Sigmoid colon (tissue), 7 donors: ENCODE data around the gene OR6K2. TPM values are rescaled to one million over a fixed set of nuclear protein-coding genes. Genes with fewer than 3 reads are reported as not detected.

Experiments
- DNase-seq: peaks from one replicate; pipeline ENCODE4 v3.0.0-alpha.2; 2019
- H3K27ac ChIP-seq, 4 donors: fragments of 200-600 bp; sonication (generic); one replicate each; pipeline ENCODE4 v1.5.1; 2016 to 2019; ENCODE audit warnings: mild to moderate bottlenecking in 1 of 4
- H3K27me3 ChIP-seq, 3 donors: fragments of 200-600 bp; sonication (generic); one replicate each; pipeline ENCODE4 v1.5.1; 2019; ENCODE audit warnings: mild to moderate bottlenecking in 1 of 3
- H3K36me3 ChIP-seq, 4 donors: fragments of 200-600 bp; sonication (generic); one replicate each; pipeline ENCODE4 v1.5.1; 2016 to 2019
- H3K4me1 ChIP-seq, 4 donors: fragments of 200-600 bp; sonication (generic); one replicate each; pipeline ENCODE4 v1.5.1; 2017 to 2019
- H3K4me3 ChIP-seq, 4 donors: fragments of 200-600 bp; sonication (generic); one replicate each; pipeline ENCODE4 v1.5.1; 2017 to 2019; ENCODE audit warnings: mild to moderate bottlenecking in 2 of 4, moderate library complexity in 1 of 4
- H3K9me3 ChIP-seq, 4 donors: fragments of 200-600 bp in 3 of 4; sonication (generic) in 3 of 4; one replicate each; pipeline versions ENCODE4 v1.5.1 to v1.6.1; 2013 to 2019
- CTCF ChIP-seq, 4 experiments: fragments of 450-650 bp in 3 of 4; fragments of 200-600 bp in 1 of 4; IDR thresholded peaks; one replicate each; pipeline ENCODE4 v1.5.1; 2016 to 2019; ENCODE audit warnings: antibody characterized with exemption in 4 of 4, mild to moderate bottlenecking in 3 of 4, moderate library complexity in 2 of 4
- EP300 ChIP-seq, 4 donors: sonication (generic); formaldehyde crosslinking; IDR thresholded peaks; one replicate each; pipeline ENCODE4 v1.6.1; 2017; ENCODE audit warnings: antibody characterized with exemption in 4 of 4
- POLR2A ChIP-seq, 2 donors: fragments of 450-650 bp; IDR thresholded peaks; one replicate each; pipeline ENCODE4 v1.6.1; 2016; ENCODE audit warnings: antibody characterized with exemption in 2 of 2, mild to moderate bottlenecking in 2 of 2, moderate library complexity in 2 of 2
- POLR2AphosphoS5 ChIP-seq, 4 donors: sonication (generic); formaldehyde crosslinking; IDR thresholded peaks; one replicate each; pipeline ENCODE4 v1.6.1; 2017; ENCODE audit warnings: antibody characterized with exemption in 4 of 4
- WGBS, 2 donors: extraction: QIAGEN DNeasy Blood & Tissue Kit; methylation state at CpG; one replicate each; pipeline ENCODE4 v1.1.7; 2013; 5-methylcytosine and 5-hydroxymethylcytosine counted together
- intact Hi-C: fragments of 100-400 bp; cut with DNase I; formaldehyde crosslinking; loops from one replicate; pipeline ENCODE4 v1.15.1; 2023
- polyA plus RNA-seq, 3 donors: library from polyadenylated mRNA; stranded (reverse); fragments of 200-250 nt; gene quantifications; one replicate each; pipeline ENCODE4 v1.2.3, GENCODE V29; 2013
- total RNA-seq, 4 donors: library from RNA; depleted of rRNA; stranded (reverse); fragments of >200 nt; gene quantifications; one replicate each; pipeline ENCODE4 v1.1.0, GENCODE V29; 2016
- donor health status: healthy with polysubstance abuse.
- donor health status: Bipolar disorder and iron deficiency.
- donor health status: healthy.

The OR6K2 gene
- total and polyA plus RNA-seq, 7 donors, result not detected

DNA sequence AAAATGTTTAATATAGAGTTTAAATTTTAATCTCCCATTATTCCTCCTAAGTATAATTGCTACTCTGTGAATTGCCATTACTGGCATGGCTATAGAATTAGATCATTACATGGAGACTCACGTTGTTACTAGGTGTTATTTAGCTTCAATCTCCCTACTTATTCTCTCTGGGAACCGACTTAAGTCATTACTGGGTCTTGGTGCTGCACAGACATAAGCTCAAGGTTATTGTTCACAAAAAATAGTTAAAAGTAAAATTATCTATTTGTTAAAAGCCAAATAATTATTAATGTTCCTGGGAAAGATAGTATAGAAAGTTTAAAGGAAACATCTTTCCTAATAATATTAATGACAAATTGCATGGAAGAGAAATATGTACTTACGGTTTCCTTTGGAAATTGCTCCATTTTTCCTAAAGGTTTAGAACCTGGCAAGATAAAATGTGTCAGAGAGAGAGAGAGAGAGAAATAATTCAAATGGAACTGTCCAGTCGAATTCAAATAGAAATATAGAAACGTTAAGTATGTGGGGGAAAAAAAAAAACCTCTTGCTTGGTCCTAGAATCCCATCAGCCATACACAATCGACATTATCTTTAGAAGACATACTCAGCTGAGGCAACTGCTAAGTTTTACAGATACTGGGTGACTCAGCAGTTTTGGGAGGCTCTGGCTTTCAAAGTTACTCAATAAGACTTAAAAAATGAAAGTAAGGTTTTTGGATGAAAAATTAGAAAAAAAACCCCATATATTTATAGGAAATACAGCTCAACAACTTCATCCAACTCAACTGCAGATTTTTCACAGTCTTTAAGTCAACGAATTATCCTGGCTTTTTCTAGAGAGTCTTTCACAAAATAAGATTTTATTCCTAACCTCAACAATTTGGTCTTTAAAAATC is 14.1 kb downstream of the OR6K2 start, which contains the start of gene SPTA1:
TSS of gene SPTA1 (minus strand) at position 605 of the 899 bp plus-strand sequence. CDS start at position 407, 198 bp downstream.
- Histone ChIP-seq H3K27ac (no peak within 1 kb of the TSS), H3K27me3 (no peaks in the 10 kb centered on the region), H3K36me3 (no peaks in the 10 kb centered on the region), H3K9me3 (no peaks in the 10 kb centered on the region), H3K4me1 (no peaks in the 10 kb centered on the region), H3K4me3 (no peak within 1 kb of the TSS)
- TF ChIP-seq POLR2A (IDR thresholded peaks at IDR 0.05), result no peak
- TF ChIP-seq EP300 (IDR thresholded peaks at IDR 0.05), result no peak
- WGBS, 2 donors, result 59 to 63% methylated on average over 7 of the region's 7 CpGs
- DNase-seq, result no peak
- intact Hi-C loops, result no loop called here

GRCh38 chr1:158685085-158685484 is 15.4 kb downstream of the OR6K2 start:
- intact Hi-C loops, result no loop called here
- 64 to 72% methylated on average over 7 of the region's 7 CpGs for WGBS, 2 donors

DNA sequence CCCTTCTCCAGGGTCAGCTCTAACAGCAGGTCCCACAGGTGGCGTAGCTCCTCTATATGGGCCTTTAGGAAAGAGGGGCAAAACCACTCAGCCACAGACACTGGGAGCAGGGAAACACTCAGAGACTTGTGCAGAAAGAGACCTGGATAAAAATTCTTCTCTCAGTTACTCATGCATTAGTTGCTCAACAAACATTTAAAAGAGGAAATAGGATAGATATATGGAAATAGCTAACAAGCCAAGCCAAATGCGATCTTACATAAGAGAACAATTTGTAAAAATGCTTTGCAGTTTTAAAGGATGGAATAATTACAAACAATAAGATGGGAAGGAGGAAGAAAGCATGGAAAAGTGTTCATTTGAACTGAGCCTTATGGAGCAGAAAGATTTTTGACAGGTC is 18.8 kb downstream of the OR6K2 start:
- 93% methylated on average over 2 of the region's 2 CpGs for WGBS, 2 donors
- H3K4me1 ChIP-seq, result no peaks in the 10 kb centered on the region
- no peak overlapping the region for H3K27ac ChIP-seq
- no peaks in the 10 kb centered on the region for H3K27me3 ChIP-seq
- DNase-seq, result no peak
- H3K9me3 ChIP-seq, result no peaks in the 10 kb centered on the region
- H3K36me3 ChIP-seq, result no peaks in the 10 kb centered on the region
- intact Hi-C loops, result no loop called here
- TF ChIP-seq POLR2AphosphoS5 (IDR thresholded peaks at IDR 0.05) (no peak), POLR2A (IDR thresholded peaks at IDR 0.05) (no peak), EP300 (IDR thresholded peaks at IDR 0.05) (no peak)
- H3K4me3 ChIP-seq, result no peak overlapping the region

More at GRCh38 chr1:158685085-158685484, 15.4 kb downstream of the OR6K2 start:
- Histone ChIP-seq H3K4me3 (no peak overlapping the region), H3K36me3 (no peaks in the 10 kb centered on the region), H3K27me3 (no peaks in the 10 kb centered on the region), H3K4me1 (no peaks in the 10 kb centered on the region), H3K27ac (no peak overlapping the region), H3K9me3 (no peaks in the 10 kb centered on the region)
- DNase-seq, result no peak
- TF ChIP-seq EP300 (IDR thresholded peaks at IDR 0.05) (no peak), POLR2AphosphoS5 (IDR thresholded peaks at IDR 0.05) (no peak), POLR2A (IDR thresholded peaks at IDR 0.05) (no peak), CTCF (IDR thresholded peaks at IDR 0.05) (no peak)

- no peak for DNase-seq
- Histone ChIP-seq H3K27ac (no peak overlapping the region), H3K36me3 (no peaks in the 10 kb centered on the region), H3K4me3 (no peak overlapping the region), H3K9me3 (no peaks in the 10 kb centered on the region), H3K4me1 (no peaks in the 10 kb centered on the region), H3K27me3 (no peaks in the 10 kb centered on the region)
- 91 to 92% methylated on average over 1 of the region's 1 CpG for WGBS, 2 donors
- TF ChIP-seq CTCF (IDR thresholded peaks at IDR 0.05), result no peak
- intact Hi-C loops, result no loop called here
Observed at GRCh38 chr1:158679289-158679688, 21.2 kb downstream of the OR6K2 start.

- intact Hi-C loops, result no loop called here
- H3K9me3 ChIP-seq, result no peaks in the 10 kb centered on the region
- no peaks in the 10 kb centered on the region for H3K4me1 ChIP-seq
- DNase-seq, result no peak
- H3K4me3 ChIP-seq, result no peak overlapping the region
- TF ChIP-seq CTCF (IDR thresholded peaks at IDR 0.05), result no peak
- TF ChIP-seq POLR2AphosphoS5 (IDR thresholded peaks at IDR 0.05), result no peak
- TF ChIP-seq EP300 (IDR thresholded peaks at IDR 0.05), result no peak
- no peak for TF ChIP-seq POLR2A (IDR thresholded peaks at IDR 0.05)
- H3K27me3 ChIP-seq, result no peaks in the 10 kb centered on the region
- H3K27ac ChIP-seq, result no peak overlapping the region
- H3K36me3 ChIP-seq, result no peaks in the 10 kb centered on the region
- 66% methylated on average over 4 of the region's 4 CpGs for WGBS, 2 donors
Observed at GRCh38 chr1:158675563-158676323, 24.7 kb downstream of the OR6K2 start.
